GM10266 (cell line): ENCODE measurements around the gene EFHC1.

ENCODE experiments used
- DNase-seq: peaks from one replicate; pipeline ENCODE4 v3.0.0; 2012; ENCODE audit errors: extremely low spot score
- CTCF ChIP-seq: IDR thresholded peaks from 2 replicates; pipeline ENCODE4 v1.5.1; 2012; ENCODE audit warnings: mild to moderate bottlenecking, low read depth; ENCODE audit not compliant: control insufficient read depth, insufficient read depth; ENCODE audit errors: missing control alignments

Gene EFHC1

GRCh38 chr6:52419809-52420667, at the start of gene EFHC1:
TSS of gene EFHC1 (plus strand) at chr6:52420342. CDS start at chr6:52420411, 69 bp downstream.
- DNase-seq = peak; percentile 92
- TF ChIP-seq CTCF = no peak

- no peak for TF ChIP-seq CTCF
- DNase-seq = no peak
These were observed 48.4 kb upstream of the EFHC1 start for GRCh38 chr6:52371656-52372191.

GRCh38 chr6:52373151-52373690, 46.9 kb upstream of the EFHC1 start:
- TF ChIP-seq CTCF = no peak
- no peak for DNase-seq

GRCh38 chr6:52374247-52374646, 45.9 kb upstream of the EFHC1 start:
- DNase-seq = no peak
- no peak for TF ChIP-seq CTCF

GRCh38 chr6:52375780-52376556, 44.2 kb upstream of the EFHC1 start:
- no peak for DNase-seq
- TF ChIP-seq CTCF = no peak

GRCh38 chr6:52376763-52377162, 43.4 kb upstream of the EFHC1 start:
- DNase-seq = no peak
- no peak for TF ChIP-seq CTCF
